ENCODE measurements around the gene GBP6. TPM values are rescaled to one million over a fixed set of nuclear protein-coding genes. Genes with fewer than 3 reads are reported as not detected.

The GBP6 gene
- polyA plus RNA-seq, 2 of the 4 experiments (the other 2 are of a cell fraction), result not detected

DNA sequence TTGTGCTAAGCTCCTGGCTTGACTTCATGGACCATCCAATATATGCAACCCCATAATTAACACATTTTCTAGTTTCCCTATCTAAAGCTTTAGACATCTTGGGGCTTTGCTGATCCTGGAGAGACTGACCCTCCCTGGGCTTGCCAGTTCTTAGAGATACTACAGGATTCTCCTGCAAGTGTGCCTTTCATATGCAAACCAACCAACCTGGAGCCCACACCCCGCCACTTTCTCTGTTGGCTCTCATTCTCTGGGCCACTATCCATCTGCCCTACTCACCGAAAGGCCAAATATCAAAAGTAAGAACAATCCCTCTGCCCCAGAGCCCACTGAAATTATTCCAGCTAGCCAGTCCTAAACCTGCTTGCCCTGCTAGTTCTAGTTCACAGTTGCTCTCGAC, 2.2 kb upstream of the GBP6 start (continued):
- TF ChIP-seq, protein P1, sequence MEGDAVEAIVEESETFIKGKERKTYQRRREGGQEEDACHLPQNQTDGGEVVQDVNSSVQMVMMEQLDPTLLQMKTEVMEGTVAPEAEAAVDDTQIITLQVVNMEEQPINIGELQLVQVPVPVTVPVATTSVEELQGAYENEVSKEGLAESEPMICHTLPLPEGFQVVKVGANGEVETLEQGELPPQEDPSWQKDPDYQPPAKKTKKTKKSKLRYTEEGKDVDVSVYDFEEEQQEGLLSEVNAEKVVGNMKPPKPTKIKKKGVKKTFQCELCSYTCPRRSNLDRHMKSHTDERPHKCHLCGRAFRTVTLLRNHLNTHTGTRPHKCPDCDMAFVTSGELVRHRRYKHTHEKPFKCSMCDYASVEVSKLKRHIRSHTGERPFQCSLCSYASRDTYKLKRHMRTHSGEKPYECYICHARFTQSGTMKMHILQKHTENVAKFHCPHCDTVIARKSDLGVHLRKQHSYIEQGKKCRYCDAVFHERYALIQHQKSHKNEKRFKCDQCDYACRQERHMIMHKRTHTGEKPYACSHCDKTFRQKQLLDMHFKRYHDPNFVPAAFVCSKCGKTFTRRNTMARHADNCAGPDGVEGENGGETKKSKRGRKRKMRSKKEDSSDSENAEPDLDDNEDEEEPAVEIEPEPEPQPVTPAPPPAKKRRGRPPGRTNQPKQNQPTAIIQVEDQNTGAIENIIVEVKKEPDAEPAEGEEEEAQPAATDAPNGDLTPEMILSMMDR (IDR thresholded peaks at IDR 0.05), result no peak
- TF ChIP-seq, protein P2, sequence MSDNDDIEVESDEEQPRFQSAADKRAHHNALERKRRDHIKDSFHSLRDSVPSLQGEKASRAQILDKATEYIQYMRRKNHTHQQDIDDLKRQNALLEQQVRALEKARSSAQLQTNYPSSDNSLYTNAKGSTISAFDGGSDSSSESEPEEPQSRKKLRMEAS (IDR thresholded peaks at IDR 0.05), result no peak
- TF ChIP-seq, protein P3, sequence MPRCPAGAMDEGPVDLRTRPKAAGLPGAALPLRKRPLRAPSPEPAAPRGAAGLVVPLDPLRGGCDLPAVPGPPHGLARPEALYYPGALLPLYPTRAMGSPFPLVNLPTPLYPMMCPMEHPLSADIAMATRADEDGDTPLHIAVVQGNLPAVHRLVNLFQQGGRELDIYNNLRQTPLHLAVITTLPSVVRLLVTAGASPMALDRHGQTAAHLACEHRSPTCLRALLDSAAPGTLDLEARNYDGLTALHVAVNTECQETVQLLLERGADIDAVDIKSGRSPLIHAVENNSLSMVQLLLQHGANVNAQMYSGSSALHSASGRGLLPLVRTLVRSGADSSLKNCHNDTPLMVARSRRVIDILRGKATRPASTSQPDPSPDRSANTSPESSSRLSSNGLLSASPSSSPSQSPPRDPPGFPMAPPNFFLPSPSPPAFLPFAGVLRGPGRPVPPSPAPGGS (IDR thresholded peaks at IDR 0.05), result no peak
- TF ChIP-seq CBX8 (IDR thresholded peaks at IDR 0.05) (no peak), MAFK (IDR thresholded peaks at IDR 0.05; ENCODE audit: partially characterized antibody) (no peak)

DNA sequence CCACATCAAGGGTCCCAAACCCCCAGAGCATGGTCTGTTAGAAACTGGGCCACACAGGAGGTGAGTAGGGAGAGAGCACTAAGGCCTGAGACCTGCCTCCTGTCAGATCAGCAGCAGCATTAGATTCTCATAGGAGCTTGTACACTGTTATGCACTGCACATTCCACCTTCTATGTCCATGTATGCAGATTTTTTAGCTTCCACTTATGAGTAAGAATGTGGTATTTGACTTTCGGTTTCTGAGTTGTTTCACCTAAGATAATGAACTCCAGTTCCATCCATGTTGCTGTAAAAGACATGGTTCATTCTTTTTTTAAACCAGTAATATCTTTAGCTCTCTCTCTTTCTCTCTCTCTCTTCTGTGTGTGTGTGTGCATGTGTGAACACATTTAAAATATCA, 663 bp upstream of the GBP6 start:
- Histone ChIP-seq H3K4me2 (no peak overlapping the region), H3K9me3 (no peaks in the 10 kb centered on the region), H3K27ac (no peak overlapping the region), H3K4me3 (no peak overlapping the region), H3K4me1 (no peaks in the 10 kb centered on the region)
- TF ChIP-seq, protein P3 (IDR thresholded peaks at IDR 0.05), result no peak
- TF ChIP-seq, protein P4, sequence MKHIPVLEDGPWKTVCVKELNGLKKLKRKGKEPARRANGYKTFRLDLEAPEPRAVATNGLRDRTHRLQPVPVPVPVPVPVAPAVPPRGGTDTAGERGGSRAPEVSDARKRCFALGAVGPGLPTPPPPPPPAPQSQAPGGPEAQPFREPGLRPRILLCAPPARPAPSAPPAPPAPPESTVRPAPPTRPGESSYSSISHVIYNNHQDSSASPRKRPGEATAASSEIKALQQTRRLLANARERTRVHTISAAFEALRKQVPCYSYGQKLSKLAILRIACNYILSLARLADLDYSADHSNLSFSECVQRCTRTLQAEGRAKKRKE (CRISPR knock-in tag; IDR thresholded peaks at IDR 0.05; ENCODE audit: low read depth), result no peak
- TF ChIP-seq BHLHE40 (IDR thresholded peaks at IDR 0.05; ENCODE audit: low read depth, low read length), result no peak
- no peak for FAIRE-seq
- DNase-seq (ENCODE audit: low read depth in 1 of 2, low spot score in 1 of 2), result no peak
- POLR2A ChIA-PET, result no interaction called here
- WGBS (ENCODE audit: missing lambda C conversion rate), result 17% methylated on average over 1 of the region's 1 CpG
- no peak for ATAC-seq
- CTCF ChIA-PET, result interaction anchor here (1.3 kb wide), 1 partner anchor 366 kb away, joined by 3 read pairs; no protein-coding TSS in a partner anchor

DNA sequence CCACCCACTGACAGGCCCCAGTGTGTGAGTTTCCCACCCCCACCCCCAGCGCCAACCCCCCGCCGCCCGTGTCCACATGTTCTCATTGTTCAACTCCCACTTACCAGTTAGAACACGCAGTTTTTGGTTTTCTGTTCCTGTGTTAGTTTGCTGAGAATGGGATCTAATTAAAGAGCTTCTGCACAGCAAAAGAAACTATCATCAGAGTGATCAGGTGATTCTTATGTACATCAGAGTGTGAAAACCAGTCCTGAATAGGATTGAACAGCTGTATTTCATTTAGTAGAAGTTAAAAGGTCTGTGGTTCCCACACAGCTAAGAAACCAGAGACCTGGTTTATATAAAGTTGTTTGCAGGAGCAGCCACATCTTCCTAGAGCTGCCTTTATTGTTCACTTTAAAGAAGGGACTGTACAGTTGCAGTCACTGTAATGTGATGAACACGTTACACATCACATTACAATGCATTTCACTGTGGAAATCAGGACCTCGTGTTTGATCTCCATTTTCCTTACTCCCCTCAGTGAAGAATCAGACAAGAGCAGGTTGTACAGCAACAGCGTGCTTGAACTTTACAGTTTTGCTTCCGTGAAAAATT, 1.2 kb downstream of the GBP6 start:
- POLR2A ChIA-PET, result no interaction called here
- Histone ChIP-seq H3K4me1 (no peaks in the 10 kb centered on the region), H3K27ac (no peak overlapping the region)

More for the DNA sequence above, 1.2 kb downstream of the GBP6 start:
- CTCF ChIA-PET, result no interaction called here
- 42% methylated on average over 5 of the region's 9 CpGs for WGBS (ENCODE audit: missing lambda C conversion rate)
- Histone ChIP-seq H3K4me2 (no peak overlapping the region), H3K4me3 (no peak overlapping the region), H3K9me3 (no peaks in the 10 kb centered on the region)
- FAIRE-seq, result no peak
- DNase-seq (ENCODE audit: low read depth in 1 of 2, low spot score in 1 of 2), result no peak
- TF ChIP-seq RFX5 (IDR thresholded peaks at IDR 0.05), result no peak
- no peak for TF ChIP-seq HDAC2 (IDR thresholded peaks at IDR 0.05)
- no peak for TF ChIP-seq RNF2 (IDR thresholded peaks at IDR 0.05; ENCODE audit: borderline replicate concordance, low read depth)
- TF ChIP-seq, protein P3 (IDR thresholded peaks at IDR 0.05), result no peak
- no peak for TF ChIP-seq POLR2AphosphoS2 (conservative IDR thresholded peaks at IDR 0.05; ENCODE audit: low read length)
- TF ChIP-seq CBX2 (IDR thresholded peaks at IDR 0.05; ENCODE audit: borderline replicate concordance, low read depth), result no peak
- no peak for TF ChIP-seq CEBPB (IDR thresholded peaks at IDR 0.05)
- TF ChIP-seq TFCP2L1 (CRISPR knock-in tag; IDR thresholded peaks at IDR 0.05), result no peak
- no peak for TF ChIP-seq NPAS2 (CRISPR knock-in tag; IDR thresholded peaks at IDR 0.05; ENCODE audit: borderline replicate concordance)
- no peak for TF ChIP-seq CHD2 (IDR thresholded peaks at IDR 0.05; ENCODE audit: low read length, partially characterized antibody)
- TF ChIP-seq RARB (CRISPR knock-in tag; IDR thresholded peaks at IDR 0.05), result no peak
- TF ChIP-seq, protein P4 (CRISPR knock-in tag; IDR thresholded peaks at IDR 0.05; ENCODE audit: low read depth), result no peak
- TF ChIP-seq FOXS1 (CRISPR knock-in tag; IDR thresholded peaks at IDR 0.05), result no peak
- no peak for TF ChIP-seq TP53 (CRISPR knock-in tag; IDR thresholded peaks at IDR 0.05)
- TF ChIP-seq, protein P5, sequence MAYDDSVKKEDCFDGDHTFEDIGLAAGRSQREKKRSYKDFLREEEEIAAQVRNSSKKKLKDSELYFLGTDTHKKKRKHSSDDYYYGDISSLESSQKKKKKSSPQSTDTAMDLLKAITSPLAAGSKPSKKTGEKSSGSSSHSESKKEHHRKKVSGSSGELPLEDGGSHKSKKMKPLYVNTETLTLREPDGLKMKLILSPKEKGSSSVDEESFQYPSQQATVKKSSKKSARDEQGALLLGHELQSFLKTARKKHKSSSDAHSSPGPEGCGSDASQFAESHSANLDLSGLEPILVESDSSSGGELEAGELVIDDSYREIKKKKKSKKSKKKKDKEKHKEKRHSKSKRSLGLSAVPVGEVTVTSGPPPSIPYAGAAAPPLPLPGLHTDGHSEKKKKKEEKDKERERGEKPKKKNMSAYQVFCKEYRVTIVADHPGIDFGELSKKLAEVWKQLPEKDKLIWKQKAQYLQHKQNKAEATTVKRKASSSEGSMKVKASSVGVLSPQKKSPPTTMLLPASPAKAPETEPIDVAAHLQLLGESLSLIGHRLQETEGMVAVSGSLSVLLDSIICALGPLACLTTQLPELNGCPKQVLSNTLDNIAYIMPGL (CRISPR knock-in tag; IDR thresholded peaks at IDR 0.05; ENCODE audit: borderline replicate concordance), result no peak
- no peak for TF ChIP-seq SREBF2 (IDR thresholded peaks at IDR 0.05)
- TF ChIP-seq ESRRA (IDR thresholded peaks at IDR 0.05; ENCODE audit: borderline replicate concordance, low read length), result no peak
- ATAC-seq, result no peak
